ENCODE data around the gene ADAMTS17.

GRCh38 chr15:99932676-99933402 is 408.9 kb downstream of the ADAMTS17 start:
- TF ChIP-seq CTCF (IDR thresholded peaks at IDR 0.05) = no peak
- TF ChIP-seq EP300 (IDR thresholded peaks at IDR 0.05; ENCODE audit: low read depth) = no peak
